H1 (cell line): ENCODE data around the gene NUP43. TPM values are rescaled to one million over a fixed set of nuclear protein-coding genes. Genes with fewer than 3 reads are reported as not detected.

Experiments used
- CTCF ChIA-PET: fragments of 300-600 bp; sonication (Branson Sonifier 250); formaldehyde crosslinking; loops from one replicate; lab custom pipeline; 2021; ENCODE audit not compliant: partially characterized antibody; lab: Charles Lee
- POLR2A ChIA-PET: fragments of 300-600 bp; sonication (Branson Sonifier 250); formaldehyde crosslinking; loops from one replicate; lab custom pipeline; 2021; ENCODE audit warnings: inconsistent platforms; ENCODE audit not compliant: partially characterized antibody; lab: Charles Lee
- DNase-seq, 2 experiments: peaks; one replicate each; pipeline versions ENCODE4 v3.0.0 to v3.0.0-alpha.2; 2010 to 2022; ENCODE audit warnings: low spot score in 2 of 2, low read depth in 1 of 2, mixed read lengths in 1 of 2
- FAIRE-seq: peaks from 2 replicates; lab custom pipeline; 2011; peaks lifted over from hg19 to GRCh38; lab: Jason Lieb, UNC
- H2AFZ ChIP-seq: 2 replicates; pipeline ENCODE4 v1.8.1; 2012; ENCODE audit warnings: low read length, inconsistent platforms
- H2AK5ac ChIP-seq: 2 replicates; pipeline ENCODE4 v1.6.1; 2013; ENCODE audit warnings: low read depth, low read length
- H2BK120ac ChIP-seq: replicated peaks from 2 replicates; pipeline ENCODE3; 2013; ENCODE audit warnings: low read depth, low read length, inconsistent platforms
- H2BK12ac ChIP-seq: 2 replicates; pipeline ENCODE4 v1.6.1; 2013; ENCODE audit warnings: low read depth, low read length
- H2BK15ac ChIP-seq: 2 replicates; pipeline ENCODE4 v1.6.1; 2013; ENCODE audit warnings: low read length
- H2BK20ac ChIP-seq: 2 replicates; pipeline ENCODE4 v1.6.1; 2013; ENCODE audit warnings: low read length
- H2BK5ac ChIP-seq: 2 replicates; pipeline ENCODE4 v1.6.1; 2013; ENCODE audit warnings: low read depth, low read length
- H3K14ac ChIP-seq: 2 replicates; pipeline ENCODE4 v1.6.1; 2013; ENCODE audit warnings: inconsistent platforms; ENCODE audit not compliant: insufficient read length
- H3K18ac ChIP-seq: 2 replicates; pipeline ENCODE4 v1.6.1; 2013; ENCODE audit warnings: low read length; ENCODE audit errors: extremely low read depth
- H3K23ac ChIP-seq: 2 replicates; pipeline ENCODE4 v1.6.1; 2013; ENCODE audit warnings: inconsistent platforms; ENCODE audit not compliant: insufficient read length
- H3K23me2 ChIP-seq: 2 replicates; pipeline ENCODE4 v1.6.1; 2013; ENCODE audit warnings: low read depth, low read length
- H3K27ac ChIP-seq: 2 replicates; pipeline ENCODE4 v1.6.1; 2011; ENCODE audit warnings: low read depth, low read length, inconsistent platforms
- H3K27me3 ChIP-seq, 4 experiments: replicated peaks in 1 of 4; 1 replicate in 1 of 4; 2 replicates in 3 of 4; pipeline versions ENCODE4 v1.6.1 to v1.8.1; 2011 to 2013; ENCODE audit warnings: low read length in 3 of 4, mild to moderate bottlenecking in 3 of 4, inconsistent platforms in 2 of 4, mixed read lengths in 2 of 4, moderate library complexity in 1 of 4; ENCODE audit not compliant: control insufficient read depth in 3 of 4, insufficient read depth in 3 of 4; ENCODE audit errors: extremely low read depth in 1 of 4
- H3K36me3 ChIP-seq, 4 experiments: 2 replicates each; pipeline versions ENCODE4 v1.6.1 to v1.8.1; 2011 to 2013; ENCODE audit warnings: mild to moderate bottlenecking in 4 of 4, low read length in 3 of 4, moderate library complexity in 2 of 4, control low read depth in 1 of 4, inconsistent platforms in 1 of 4; ENCODE audit not compliant: insufficient read depth in 4 of 4, control insufficient read depth in 2 of 4
- H3K4ac ChIP-seq: replicated peaks from 2 replicates; pipeline ENCODE3; 2013; ENCODE audit warnings: low read length, low read depth, mixed read lengths, inconsistent platforms; ENCODE audit not compliant: insufficient read length
- H3K4me1 ChIP-seq, 4 experiments: replicated peaks in 1 of 4; 1 replicate in 1 of 4; 2 replicates in 3 of 4; pipeline versions ENCODE4 v1.6.1 to v1.8.1; 2011 to 2013; ENCODE audit warnings: low read length in 3 of 4, inconsistent platforms in 2 of 4, mixed read lengths in 1 of 4; ENCODE audit not compliant: insufficient read depth in 4 of 4, control insufficient read depth in 3 of 4
- H3K4me2 ChIP-seq, 2 experiments: 2 replicates each; pipeline versions ENCODE4 v1.6.1 to v1.8.1; 2011 to 2013; ENCODE audit warnings: low read depth in 2 of 2, low read length in 2 of 2, control low read depth in 1 of 2, inconsistent platforms in 1 of 2, mild to moderate bottlenecking in 1 of 2; ENCODE audit not compliant: insufficient read depth in 1 of 2
- H3K4me3 ChIP-seq, 4 experiments: fragments of 200-600, 300-600 bp in 1 of 4; sonication (generic), shearing (Covaris generic), sonication (Bioruptor Twin) in 1 of 4; 2 replicates each; pipeline versions ENCODE4 v1.5.1 to v1.8.1; 2011 to 2016; ENCODE audit warnings: low read length in 4 of 4, low read depth in 3 of 4, control low read depth in 2 of 4, inconsistent platforms in 2 of 4, mild to moderate bottlenecking in 2 of 4, mixed read lengths in 1 of 4, moderate library complexity in 1 of 4; ENCODE audit not compliant: insufficient read depth in 2 of 4; ENCODE audit errors: extremely low read depth in 1 of 4
- H3K56ac ChIP-seq: replicated peaks from 2 replicates; pipeline ENCODE3; 2013; ENCODE audit warnings: low read depth, mild to moderate bottlenecking, mixed read lengths, low read length, inconsistent platforms; ENCODE audit not compliant: insufficient read length
- H3K79me1 ChIP-seq: 2 replicates; pipeline ENCODE4 v1.6.1; 2013; ENCODE audit warnings: low read depth, low read length, control low read depth
- H3K79me2 ChIP-seq, 2 experiments: 2 replicates each; pipeline versions ENCODE4 v1.6.1 to v1.8.1; 2012 to 2013; ENCODE audit warnings: low read length in 2 of 2, mild to moderate bottlenecking in 2 of 2, inconsistent platforms in 1 of 2; ENCODE audit not compliant: insufficient read depth in 2 of 2, control insufficient read depth in 1 of 2
- H3K9ac ChIP-seq, 4 experiments: replicated peaks in 1 of 4; 1 replicate in 1 of 4; 2 replicates in 3 of 4; pipeline versions ENCODE4 v1.6.1 to v1.8.1; 2011 to 2013; ENCODE audit warnings: low read depth in 3 of 4, low read length in 3 of 4, control low read depth in 2 of 4, mild to moderate bottlenecking in 2 of 4, moderate library complexity in 2 of 4, inconsistent platforms in 1 of 4; ENCODE audit errors: extremely low read depth in 1 of 4
- H3K9me3 ChIP-seq, 2 experiments: 2 replicates each; pipeline versions ENCODE4 v1.6.1 to v1.8.1; 2012 to 2013; ENCODE audit warnings: mild to moderate bottlenecking in 2 of 2, moderate library complexity in 2 of 2, control low read depth in 1 of 2, inconsistent platforms in 1 of 2, low read depth in 1 of 2, low read length in 1 of 2, mixed read lengths in 1 of 2; ENCODE audit not compliant: insufficient read depth in 2 of 2
- H4K20me1 ChIP-seq, 2 experiments: replicated peaks in 1 of 2; 2 replicates each; pipeline versions ENCODE3 to v1.8.1; 2011 to 2013; ENCODE audit warnings: inconsistent platforms in 2 of 2, low read length in 2 of 2, mild to moderate bottlenecking in 1 of 2; ENCODE audit not compliant: insufficient read depth in 2 of 2, control insufficient read depth in 1 of 2
- H4K5ac ChIP-seq: 2 replicates; pipeline ENCODE4 v1.6.1; 2013; ENCODE audit warnings: low read length, low read depth, mixed read lengths, inconsistent platforms; ENCODE audit not compliant: insufficient read length
- H4K8ac ChIP-seq: 2 replicates; pipeline ENCODE4 v1.8.0; 2013; ENCODE audit warnings: mild to moderate bottlenecking, moderate library complexity, low read length, inconsistent platforms; ENCODE audit not compliant: insufficient read depth; ENCODE audit errors: extremely low read depth
- H4K91ac ChIP-seq: replicated peaks from 2 replicates; pipeline ENCODE3; 2013; ENCODE audit warnings: low read length, mixed read lengths, inconsistent platforms; ENCODE audit not compliant: insufficient read length
- CHD2 ChIP-seq: IDR thresholded peaks from 2 replicates; pipeline ENCODE4 v1.6.1; 2012; ENCODE audit warnings: low read length, improper control_type of control experiment
- CREB1 ChIP-seq: IDR thresholded peaks from 2 replicates; pipeline ENCODE4 v1.6.1; 2012; ENCODE audit warnings: inconsistent platforms
- CTBP2 ChIP-seq: IDR thresholded peaks from 2 replicates; pipeline ENCODE4 v1.7.0; 2011; ENCODE audit warnings: borderline replicate concordance, mild to moderate bottlenecking, moderate library complexity, mixed read lengths, low read length; ENCODE audit not compliant: insufficient read depth, insufficient read length
- FOSL1 ChIP-seq: IDR thresholded peaks from 2 replicates; pipeline ENCODE4 v1.6.1; 2011; ENCODE audit warnings: mild to moderate bottlenecking, low read depth, low read length, moderate library complexity; ENCODE audit not compliant: insufficient read depth
- GTF2F1 ChIP-seq: IDR thresholded peaks from 2 replicates; pipeline ENCODE4 v1.6.1; 2012; ENCODE audit warnings: low read depth, low read length, improper control_type of control experiment, borderline replicate concordance
- HDAC6 ChIP-seq: IDR thresholded peaks from one replicate; pipeline ENCODE4 v1.7.1; 2012; ENCODE audit warnings: low read depth, mild to moderate bottlenecking, inconsistent platforms, low read length, moderate library complexity
- MAX ChIP-seq: IDR thresholded peaks from 2 replicates; pipeline ENCODE4 v1.6.1; 2012; ENCODE audit warnings: inconsistent platforms
- PHF8 ChIP-seq: fragments of 200-600 bp; sonication (generic); conservative IDR thresholded peaks from 2 replicates; pipeline ENCODE4 v1.7.1; 2012; ENCODE audit warnings: low read depth, mild to moderate bottlenecking, inconsistent platforms, low read length, moderate library complexity
- POU5F1 ChIP-seq: IDR thresholded peaks from 2 replicates; pipeline ENCODE4 v1.6.1; 2011; ENCODE audit warnings: low read depth, mild to moderate bottlenecking, low read length, moderate library complexity
- RFX5 ChIP-seq: IDR thresholded peaks from 2 replicates; pipeline ENCODE4 v1.6.1; 2011; ENCODE audit warnings: low read depth, low read length, improper control_type of control experiment, borderline replicate concordance
- RXRA ChIP-seq: IDR thresholded peaks from 2 replicates; pipeline ENCODE4 v1.6.1; 2011; ENCODE audit warnings: low read depth, mild to moderate bottlenecking, low read length, moderate library complexity; ENCODE audit not compliant: insufficient read depth
- SP4 ChIP-seq: IDR thresholded peaks from 2 replicates; pipeline ENCODE4 v1.6.1; 2012; ENCODE audit warnings: low read length, inconsistent platforms
- WGBS, 2 experiments: shearing (Covaris generic) in 1 of 2; methylation state at CpG; one replicate each; pipeline versions ENCODE4 v1.1.6 to v1.1.7; 2013 to 2015; ENCODE audit warnings: low lambda C conversion rate in 2 of 2, mixed read lengths in 2 of 2, inconsistent platforms in 1 of 2, low coverage in 1 of 2, missing lambda C conversion rate in 1 of 2; ENCODE audit not compliant: insufficient replicate concordance in 2 of 2, insufficient coverage in 1 of 2, insufficient read length in 1 of 2; ENCODE audit errors: extremely low coverage in 1 of 2, missing lambda C conversion rate in 1 of 2; 5-methylcytosine and 5-hydroxymethylcytosine counted together
- polyA plus RNA-seq, 7 experiments: library from polyadenylated mRNA; depleted of rRNA in 3 of 7; stranded (reverse) in 5 of 7; unstranded in 2 of 7; fragments of >200 nt in 5 of 7; fragments of 200-250 nt in 2 of 7; gene quantifications; 1 replicate in 5 of 7; 2 replicates in 1 of 7; 4 replicates in 1 of 7; pipeline versions ENCODE4 v1.2.1 to v1.2.3, GENCODE V29; 2011 to 2013; ENCODE audit warnings: missing spikeins in 2 of 7, mixed read lengths in 2 of 7
- total RNA-seq: library from RNA; stranded (reverse); fragmentation: NEBNext Ultra II Directional; extraction: Animal tissue kit (Norgen Biotek cat#: 25700); gene quantifications from 2 replicates; pipeline ENCODE4 v1.2.1, GENCODE V29; 2021

Gene NUP43
- total and polyA plus RNA-seq, 2 of the 8 experiments (the other 6 are each of a cell fraction or from before 2014, with no cell fraction given) = 25.2 to 83.4 TPM

GRCh38 chr6:149716181-149716963, 30.0 kb downstream of the NUP43 start:
- peaks cover 0 to 7% of the 10 kb centered on the region in 2 experiments for H4K20me1 ChIP-seq
- no peaks in the 10 kb centered on the region for H3K27me3 ChIP-seq
- H2BK5ac ChIP-seq = no peak overlapping the region
- H2BK15ac ChIP-seq = no peak overlapping the region
- no peak for FAIRE-seq
- no peak overlapping the region for H2BK12ac ChIP-seq
- WGBS, 2 experiments = 77% methylated on average over 8 of the region's 8 CpGs; no CpG with 5 or more reads in 1 of the 2 experiments
- ChIA-PET CTCF (interaction anchor here (1.1 to 1.5 kb wide), 2 partner anchors 10 to 12 kb away, joined by 7 to 8 read pairs; no protein-coding TSS in a partner anchor), POLR2A (interaction anchor here (1.6 to 3.3 kb wide), 6 partner anchors 7 to 150 kb away, joined by 3 to 23 read pairs (median 14); partner anchors contain the start of genes GINM1 and NUP43)
- peaks cover 4% of the 10 kb centered on the region; the same call in 1 of the 2 replicates for H3K23me2 ChIP-seq
- H4K8ac ChIP-seq = no peak overlapping the region
- no peak overlapping the region for H2AFZ ChIP-seq
- H4K91ac ChIP-seq = no peak overlapping the region
- peaks cover 0 to 4% (median 2%) of the 10 kb centered on the region in 4 experiments; a peak in 3 of 7 replicates for H3K4me1 ChIP-seq
- H4K5ac ChIP-seq = no peak overlapping the region
- H2BK20ac ChIP-seq = no peak overlapping the region
- H3K14ac ChIP-seq = no peak overlapping the region
- peak overlapping the region; percentile 81 to 93 (median 86) for H3K4me3 ChIP-seq
- no peak overlapping the region for H3K56ac ChIP-seq
- no peak overlapping the region for H3K18ac ChIP-seq
- H2BK120ac ChIP-seq = no peak overlapping the region
- no peak for DNase-seq
- no peak overlapping the region for H3K4ac ChIP-seq
- H3K27ac ChIP-seq = no peak overlapping the region
- H3K23ac ChIP-seq = no peak overlapping the region
- no peaks in the 10 kb centered on the region for H3K36me3 ChIP-seq
- H3K79me2 ChIP-seq = peaks cover 7 to 67% of the 10 kb centered on the region in 2 experiments
- no peak overlapping the region; a peak in 1 of 7 replicates for H3K9ac ChIP-seq
- H2AK5ac ChIP-seq = no peak overlapping the region
- no peaks in the 10 kb centered on the region for H3K9me3 ChIP-seq
- H3K4me2 ChIP-seq = peak overlapping the region; percentile 90 to 91
- H3K79me1 ChIP-seq = peaks cover 2% of the 10 kb centered on the region; the same call in 1 of the 2 replicates
- TF ChIP-seq MAX (no peak), POU5F1 (no peak), CHD2 (no peak), GTF2F1 (no peak), SP4 (no peak), RXRA (no peak), FOSL1 (no peak), CTBP2 (no peak), CREB1 (no peak), PHF8 (no peak), HDAC6 (no peak), RFX5 (no peak)
